KMS-11 (cell line): ENCODE measurements around the gene CCDC70.

ENCODE experiments used
- H2AFZ ChIP-seq: fragments of 200-600 bp; sonication (generic); 2 replicates; pipeline ENCODE4 v1.6.1; 2016; ENCODE audit warnings: antibody characterized with exemption, mixed run types, low read depth
- H3K27ac ChIP-seq: fragments of 200-600 bp; sonication (generic); 2 replicates; pipeline ENCODE4 v1.6.1; 2016; ENCODE audit warnings: mild to moderate bottlenecking, mixed run types
- H3K27me3 ChIP-seq: fragments of 200-600 bp; sonication (generic); 2 replicates; pipeline ENCODE4 v1.6.1; 2017; ENCODE audit warnings: mild to moderate bottlenecking, low read depth, mixed run types, moderate library complexity; ENCODE audit not compliant: insufficient read depth
- H3K36me3 ChIP-seq: fragments of 200-600 bp; sonication (generic); 2 replicates; pipeline ENCODE4 v1.6.1; 2017; ENCODE audit warnings: mild to moderate bottlenecking, mixed run types; ENCODE audit not compliant: insufficient read depth
- H3K4me1 ChIP-seq: fragments of 200-600 bp; sonication (generic); 2 replicates; pipeline ENCODE4 v1.6.1; 2016; ENCODE audit warnings: mild to moderate bottlenecking, low read depth, mixed run types; ENCODE audit not compliant: poor library complexity, severe bottlenecking
- H3K4me2 ChIP-seq: fragments of 200-600 bp; sonication (generic); 2 replicates; pipeline ENCODE4 v1.7.0; 2016; ENCODE audit warnings: mild to moderate bottlenecking, mixed run types
- H3K4me3 ChIP-seq: fragments of 200-600 bp; sonication (generic); IDR thresholded peaks from 2 replicates; pipeline ENCODE4 v1.6.1; 2017; ENCODE audit warnings: low read depth, low read length, mixed read lengths; ENCODE audit not compliant: insufficient read depth
- H3K79me2 ChIP-seq: fragments of 200-600 bp; sonication (generic); 2 replicates; pipeline ENCODE4 v1.6.1; 2016; ENCODE audit warnings: low read depth, mixed run types; ENCODE audit not compliant: insufficient read depth
- H3K9ac ChIP-seq: fragments of 200-600 bp; sonication (generic); 2 replicates; pipeline ENCODE4 v1.6.1; 2016; ENCODE audit warnings: mild to moderate bottlenecking, mixed run types
- H4K20me1 ChIP-seq: fragments of 200-600 bp; sonication (generic); 2 replicates; pipeline ENCODE4 v1.6.1; 2016; ENCODE audit warnings: mild to moderate bottlenecking, mixed run types; ENCODE audit not compliant: insufficient read depth
- TF ChIP-seq, protein P1 (sequence below): fragments of 200-600 bp; sonication (generic); conservative IDR thresholded peaks from 2 replicates; pipeline ENCODE4 v1.6.1; 2017; ENCODE audit warnings: low read depth, mild to moderate bottlenecking, antibody characterized with exemption, low read length, moderate library complexity, mixed read lengths

CCDC70 gene

DNA sequence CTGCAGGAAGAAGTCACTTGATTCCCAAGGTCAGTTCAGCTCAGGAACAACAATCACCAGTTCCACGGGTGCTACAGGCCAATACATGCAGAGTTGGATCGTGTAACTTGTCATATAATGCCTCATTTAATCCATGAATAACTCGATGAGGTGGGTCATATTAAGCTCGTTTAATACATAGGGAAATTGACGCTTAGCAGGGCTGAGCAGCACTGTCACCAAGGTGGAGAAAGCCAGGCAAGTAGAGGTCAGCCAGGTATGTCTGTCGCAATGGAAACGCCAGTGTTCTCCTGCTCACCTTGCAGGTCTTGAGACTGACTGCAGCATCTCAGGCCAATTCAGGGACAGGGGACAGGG is 52.3 kb downstream of the CCDC70 start:
- Histone ChIP-seq H3K4me1 (no peaks in the 10 kb centered on the region), H3K27me3 (no peaks in the 10 kb centered on the region), H3K4me3 (no peak overlapping the region), H3K36me3 (no peaks in the 10 kb centered on the region), H3K79me2 (no peaks in the 10 kb centered on the region), H3K9ac (no peak overlapping the region), H2AFZ (no peak overlapping the region), H3K27ac (no peak overlapping the region), H4K20me1 (no peaks in the 10 kb centered on the region), H3K4me2 (no peak overlapping the region)
- TF ChIP-seq, protein P1, sequence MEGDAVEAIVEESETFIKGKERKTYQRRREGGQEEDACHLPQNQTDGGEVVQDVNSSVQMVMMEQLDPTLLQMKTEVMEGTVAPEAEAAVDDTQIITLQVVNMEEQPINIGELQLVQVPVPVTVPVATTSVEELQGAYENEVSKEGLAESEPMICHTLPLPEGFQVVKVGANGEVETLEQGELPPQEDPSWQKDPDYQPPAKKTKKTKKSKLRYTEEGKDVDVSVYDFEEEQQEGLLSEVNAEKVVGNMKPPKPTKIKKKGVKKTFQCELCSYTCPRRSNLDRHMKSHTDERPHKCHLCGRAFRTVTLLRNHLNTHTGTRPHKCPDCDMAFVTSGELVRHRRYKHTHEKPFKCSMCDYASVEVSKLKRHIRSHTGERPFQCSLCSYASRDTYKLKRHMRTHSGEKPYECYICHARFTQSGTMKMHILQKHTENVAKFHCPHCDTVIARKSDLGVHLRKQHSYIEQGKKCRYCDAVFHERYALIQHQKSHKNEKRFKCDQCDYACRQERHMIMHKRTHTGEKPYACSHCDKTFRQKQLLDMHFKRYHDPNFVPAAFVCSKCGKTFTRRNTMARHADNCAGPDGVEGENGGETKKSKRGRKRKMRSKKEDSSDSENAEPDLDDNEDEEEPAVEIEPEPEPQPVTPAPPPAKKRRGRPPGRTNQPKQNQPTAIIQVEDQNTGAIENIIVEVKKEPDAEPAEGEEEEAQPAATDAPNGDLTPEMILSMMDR: no peak
